Body of pancreas (tissue), 4 donors: ENCODE results near the gene PTPRQ. TPM values are rescaled to one million over a fixed set of nuclear protein-coding genes. Genes with fewer than 3 reads are reported as not detected.
A peak's percentile ranks its signal among the peaks of the same experiment; 100 is the strongest.

Experiments used
- ATAC-seq: fragments of 150-250 bp; one replicate; pipeline ENCODE4 v1.9.1; 2016
- DNase-seq, 4 donors: peaks; one replicate each; pipeline ENCODE4 v3.0.0-alpha.2; 2019
- H3K27ac ChIP-seq, 4 donors: fragments of 200-600 bp; sonication (generic); 1 replicate in 3 of 4; 2 replicates in 1 of 4; pipeline versions ENCODE4 v1.5.1 to v1.6.1; 2016 to 2019; ENCODE audit warnings: mild to moderate bottlenecking in 1 of 4, mixed read lengths in 1 of 4, moderate library complexity in 1 of 4
- H3K27me3 ChIP-seq, 2 donors: fragments of 200-600 bp; sonication (generic); one replicate each; pipeline ENCODE4 v1.6.0; 2016; ENCODE audit warnings: mild to moderate bottlenecking in 1 of 2
- H3K36me3 ChIP-seq, 2 donors: fragments of 200-600 bp; sonication (generic); replicated peaks in 1 of 2; 2 replicates each; pipeline ENCODE4 v1.5.1; 2016; ENCODE audit warnings: low read depth in 2 of 2; ENCODE audit not compliant: insufficient read depth in 1 of 2
- H3K4me1 ChIP-seq: fragments of 200-600 bp; sonication (generic); one replicate; pipeline ENCODE4 v1.6.0; 2016
- H3K4me3 ChIP-seq, 2 donors: fragments of 200-600 bp; sonication (generic); 1 replicate in 1 of 2; 2 replicates in 1 of 2; pipeline ENCODE4 v1.5.1; 2016 to 2019
- H3K9me3 ChIP-seq, 3 donors: fragments of 200-600 bp; sonication (generic); 1 replicate in 2 of 3; 2 replicates in 1 of 3; pipeline ENCODE4 v1.5.1; 2016
- POLR2A ChIP-seq, 3 donors: fragments of 450-650 bp; IDR thresholded peaks; one replicate each; pipeline ENCODE4 v1.6.1; 2016; ENCODE audit warnings: antibody characterized with exemption in 3 of 3, mild to moderate bottlenecking in 2 of 3
- WGBS, 2 donors: methylation state at CpG; one replicate each; pipeline ENCODE4 v1.1.5; 2017; 5-methylcytosine and 5-hydroxymethylcytosine counted together
- intact Hi-C: fragments of 100-400 bp; cut with DNase I; formaldehyde crosslinking; loops from one replicate; pipeline ENCODE4 v1.15.1; 2023
- total RNA-seq, 2 donors: library from RNA; depleted of rRNA; stranded (reverse); fragments of >200 nt; gene quantifications; one replicate each; pipeline ENCODE4 v1.1.0, GENCODE V29; 2016
- TF ChIP-seq, protein P1 (sequence below), 7 experiments: fragments of 450-650 bp in 4 of 7; fragments of 200-600 bp in 3 of 7; sonication (generic) in 3 of 7; IDR thresholded peaks; one replicate each; pipeline ENCODE4 v1.5.1; 2016 to 2019; ENCODE audit warnings: antibody characterized with exemption in 7 of 7

PTPRQ gene
- total RNA-seq, 2 donors from 2014 or later = 0.52 to 0.66 TPM

- H3K4me1 ChIP-seq = no peaks in the 10 kb centered on the region
- intact Hi-C loops = no loop called here
- H3K9me3 ChIP-seq = no peaks in the 10 kb centered on the region
- H3K27me3 ChIP-seq = no peaks in the 10 kb centered on the region
- TF ChIP-seq POLR2A (IDR thresholded peaks at IDR 0.05) = no peak
- TF ChIP-seq, protein P1, sequence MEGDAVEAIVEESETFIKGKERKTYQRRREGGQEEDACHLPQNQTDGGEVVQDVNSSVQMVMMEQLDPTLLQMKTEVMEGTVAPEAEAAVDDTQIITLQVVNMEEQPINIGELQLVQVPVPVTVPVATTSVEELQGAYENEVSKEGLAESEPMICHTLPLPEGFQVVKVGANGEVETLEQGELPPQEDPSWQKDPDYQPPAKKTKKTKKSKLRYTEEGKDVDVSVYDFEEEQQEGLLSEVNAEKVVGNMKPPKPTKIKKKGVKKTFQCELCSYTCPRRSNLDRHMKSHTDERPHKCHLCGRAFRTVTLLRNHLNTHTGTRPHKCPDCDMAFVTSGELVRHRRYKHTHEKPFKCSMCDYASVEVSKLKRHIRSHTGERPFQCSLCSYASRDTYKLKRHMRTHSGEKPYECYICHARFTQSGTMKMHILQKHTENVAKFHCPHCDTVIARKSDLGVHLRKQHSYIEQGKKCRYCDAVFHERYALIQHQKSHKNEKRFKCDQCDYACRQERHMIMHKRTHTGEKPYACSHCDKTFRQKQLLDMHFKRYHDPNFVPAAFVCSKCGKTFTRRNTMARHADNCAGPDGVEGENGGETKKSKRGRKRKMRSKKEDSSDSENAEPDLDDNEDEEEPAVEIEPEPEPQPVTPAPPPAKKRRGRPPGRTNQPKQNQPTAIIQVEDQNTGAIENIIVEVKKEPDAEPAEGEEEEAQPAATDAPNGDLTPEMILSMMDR (IDR thresholded peaks at IDR 0.05) = no peak
- H3K27ac ChIP-seq = no peak overlapping the region
- H3K4me3 ChIP-seq = no peak overlapping the region
- ATAC-seq = no peak
- DNase-seq = no peak
- no peaks in the 10 kb centered on the region for H3K36me3 ChIP-seq
Measured at GRCh38 chr12:80589077-80589476, 145.0 kb downstream of the PTPRQ start.

- intact Hi-C loops = loop anchor here (10.0 kb wide), 1 partner anchor 175 kb away; no protein-coding TSS in a partner anchor
- no peaks in the 10 kb centered on the region for H3K9me3 ChIP-seq
- TF ChIP-seq, protein P1 (IDR thresholded peaks at IDR 0.05) = no peak
- TF ChIP-seq POLR2A (IDR thresholded peaks at IDR 0.05) = no peak
- ATAC-seq (no peak), DNase-seq (no peak)
- H3K27me3 ChIP-seq = no peaks in the 10 kb centered on the region
- H3K36me3 ChIP-seq = no peaks in the 10 kb centered on the region
- no peak overlapping the region for H3K4me3 ChIP-seq
- H3K4me1 ChIP-seq = no peaks in the 10 kb centered on the region
- 77 to 80% methylated on average over 4 of the region's 4 CpGs for WGBS, 2 donors
- H3K27ac ChIP-seq = no peak overlapping the region
Measured at GRCh38 chr12:80590085-80590484, 146.1 kb downstream of the PTPRQ start.

DNA sequence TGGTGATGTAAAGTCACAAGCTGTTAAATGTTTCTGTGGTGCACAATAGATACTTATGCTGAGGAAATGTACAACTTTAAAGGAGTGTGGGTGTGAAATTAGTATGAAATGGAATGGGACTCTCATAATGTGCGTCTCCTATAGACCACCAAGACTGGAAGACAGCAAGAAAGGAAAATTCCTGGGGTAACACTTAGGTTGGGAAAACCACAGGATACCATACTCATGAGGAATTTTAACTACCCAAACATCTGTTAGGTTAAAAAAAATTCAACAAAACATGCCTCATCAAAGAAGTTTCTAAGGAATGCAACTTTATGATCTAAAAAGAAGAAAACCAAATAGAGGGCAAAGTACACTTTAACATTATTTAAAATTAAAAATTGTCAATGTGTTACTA is 149.7 kb downstream of the PTPRQ start:
- H3K4me1 ChIP-seq = no peaks in the 10 kb centered on the region
- no peak for DNase-seq
- 30 to 48% methylated on average over 1 of the region's 1 CpG for whole genome bisulfite sequencing, 2 donors

GRCh38 chr12:80596509-80596908 is 152.5 kb downstream of the PTPRQ start:
- TF ChIP-seq, protein P1 (IDR thresholded peaks at IDR 0.05) = no peak
- TF ChIP-seq POLR2A (IDR thresholded peaks at IDR 0.05) = no peak
- H3K27me3 ChIP-seq = no peaks in the 10 kb centered on the region

More for the DNA sequence above, 149.7 kb downstream of the PTPRQ start:
- ATAC-seq = no peak
- TF ChIP-seq, protein P1 (IDR thresholded peaks at IDR 0.05) = no peak
- TF ChIP-seq POLR2A (IDR thresholded peaks at IDR 0.05) = no peak
- no peaks in the 10 kb centered on the region for H3K36me3 ChIP-seq
- intact Hi-C loops = loop anchor here (10.0 kb wide), 1 partner anchor 179 kb away; no protein-coding TSS in a partner anchor
- no peaks in the 10 kb centered on the region for H3K27me3 ChIP-seq
- no peak overlapping the region for H3K4me3 ChIP-seq
- H3K9me3 ChIP-seq = no peaks in the 10 kb centered on the region
- H3K27ac ChIP-seq = no peak overlapping the region

GRCh38 chr12:80598004-80598606 is 154.1 kb downstream of the PTPRQ start:
- DNase-seq (peak; percentile 2 to 23 (median 13)), ATAC-seq (no peak)
- Histone ChIP-seq H3K27me3 (no peaks in the 10 kb centered on the region), H3K36me3 (no peaks in the 10 kb centered on the region), H3K27ac (no peak overlapping the region), H3K9me3 (no peaks in the 10 kb centered on the region), H3K4me1 (no peaks in the 10 kb centered on the region), H3K4me3 (no peak overlapping the region)
- TF ChIP-seq POLR2A (IDR thresholded peaks at IDR 0.05) = no peak
- TF ChIP-seq, protein P1 (IDR thresholded peaks at IDR 0.05) = peak in 3 of 7 experiments; percentile 36 to 52 (median 46)
- intact Hi-C loops = loop anchor here (10.0 kb wide), 1 partner anchor 183 kb away; no protein-coding TSS in a partner anchor
- 33 to 34% methylated on average over 5 of the region's 5 CpGs for WGBS, 2 donors

More at GRCh38 chr12:80596509-80596908, 152.5 kb downstream of the PTPRQ start:
- no peak overlapping the region for H3K4me3 ChIP-seq
- H3K9me3 ChIP-seq = no peaks in the 10 kb centered on the region
- no peaks in the 10 kb centered on the region for H3K4me1 ChIP-seq
- DNase-seq (no peak), ATAC-seq (no peak)
- intact Hi-C loops = loop anchor here (10.0 kb wide), 1 partner anchor 182 kb away; no protein-coding TSS in a partner anchor
- no peaks in the 10 kb centered on the region for H3K36me3 ChIP-seq
- no peak overlapping the region for H3K27ac ChIP-seq
